Stomach (tissue), 4 donors: ENCODE data around the gene CELF5.

Experiments
- CTCF ChIP-seq, 7 experiments: fragments of 450-650 bp in 4 of 7; fragments of 200-600 bp in 3 of 7; sonication (generic) in 3 of 7; IDR thresholded peaks; one replicate each; pipeline ENCODE4 v1.5.1; 2016 to 2019; ENCODE audit warnings: antibody characterized with exemption in 7 of 7, control low read depth in 2 of 7, mild to moderate bottlenecking in 1 of 7
- EP300 ChIP-seq: sonication (generic); formaldehyde crosslinking; IDR thresholded peaks from one replicate; pipeline ENCODE4 v1.6.1; 2017; ENCODE audit warnings: antibody characterized with exemption

- TF ChIP-seq CTCF (IDR thresholded peaks at IDR 0.05) (no peak), EP300 (no peak)
Observed at GRCh38 chr19:3274942-3275582, 50.6 kb downstream of the CELF5 start.
